ENCODE results near the gene TRAP1.
"Not testable (repeated sequence)": the region's sequence is repeated elsewhere in the genome, so short reads cannot be mapped to it uniquely, and the experiment has no call there.

Gene TRAP1

GRCh38 chr16:3645108-3645503 lies 72.2 kb downstream of the TRAP1 start:
- DNase-seq: no peak

GRCh38 chr16:3643095-3643730 lies 74.1 kb downstream of the TRAP1 start:
- no peak for DNase-seq

- DNase-seq: no peak
Observed at GRCh38 chr16:3642397-3643094, 74.8 kb downstream of the TRAP1 start.

GRCh38 chr16:3641801-3642396 lies 75.4 kb downstream of the TRAP1 start:
- no peak for DNase-seq

- DNase-seq: no peak
Observed at GRCh38 chr16:3640632-3641501, 76.5 kb downstream of the TRAP1 start.

DNA sequence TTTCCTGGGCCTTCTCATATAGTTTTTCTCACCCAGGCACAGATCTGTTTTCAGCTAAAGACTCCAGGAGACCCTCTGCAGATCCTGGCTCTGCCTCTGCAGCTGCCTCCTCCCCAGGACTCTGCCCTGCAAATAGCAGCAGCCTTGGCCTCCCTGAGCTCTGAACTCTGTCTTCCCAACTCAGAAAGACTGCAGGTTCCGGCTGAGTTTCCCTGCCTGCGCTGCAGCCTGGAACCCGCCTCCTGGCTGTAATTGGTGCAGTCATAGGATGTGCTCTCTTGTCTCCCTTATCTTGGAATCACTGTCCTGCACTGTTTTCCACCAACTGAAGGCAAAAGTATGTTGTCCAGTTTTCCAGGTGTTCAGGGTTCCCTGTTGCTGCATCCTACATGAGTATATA lies 77.1 kb downstream of the TRAP1 start:
- no peak for DNase-seq

- DNase-seq: no peak
Observed at GRCh38 chr16:3638916-3639644, 78.2 kb downstream of the TRAP1 start.

DNA sequence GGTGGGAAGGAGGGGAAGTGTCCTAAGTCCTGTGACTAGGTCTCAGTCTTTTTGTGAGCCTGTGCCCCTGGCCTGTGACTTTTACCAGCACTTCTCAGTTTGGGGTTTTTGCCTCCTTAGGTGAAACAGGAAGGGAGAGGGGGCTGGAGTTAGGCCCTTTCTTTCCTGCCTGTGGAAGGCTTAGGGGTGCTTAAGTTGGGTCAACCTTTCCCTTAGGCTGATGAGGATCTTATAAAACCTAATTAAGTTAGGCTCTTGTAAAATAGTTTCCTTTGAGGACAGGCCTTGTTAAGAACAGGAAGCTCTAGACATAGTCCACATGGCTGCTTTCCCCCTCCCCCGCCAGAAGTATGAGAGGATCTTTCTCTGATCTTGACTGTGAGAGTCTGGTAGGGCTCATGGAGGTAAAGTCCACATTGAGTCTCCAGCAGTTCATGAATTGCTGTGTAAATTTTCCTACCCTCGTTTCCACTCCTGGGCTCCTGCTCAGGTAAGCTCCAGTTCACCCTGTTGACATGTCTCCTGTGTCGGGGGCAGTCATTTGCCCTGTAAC lies 79.9 kb downstream of the TRAP1 start:
- DNase-seq: peak; percentile 29

GRCh38 chr16:3625911-3626732 lies 91.2 kb downstream of the TRAP1 start:
- DNase-seq: no peak

- no peak for DNase-seq
Observed at GRCh38 chr16:3625331-3625730, 92.0 kb downstream of the TRAP1 start.

- no peak for DNase-seq
Observed at GRCh38 chr16:3623642-3624041, 93.7 kb downstream of the TRAP1 start.

DNA sequence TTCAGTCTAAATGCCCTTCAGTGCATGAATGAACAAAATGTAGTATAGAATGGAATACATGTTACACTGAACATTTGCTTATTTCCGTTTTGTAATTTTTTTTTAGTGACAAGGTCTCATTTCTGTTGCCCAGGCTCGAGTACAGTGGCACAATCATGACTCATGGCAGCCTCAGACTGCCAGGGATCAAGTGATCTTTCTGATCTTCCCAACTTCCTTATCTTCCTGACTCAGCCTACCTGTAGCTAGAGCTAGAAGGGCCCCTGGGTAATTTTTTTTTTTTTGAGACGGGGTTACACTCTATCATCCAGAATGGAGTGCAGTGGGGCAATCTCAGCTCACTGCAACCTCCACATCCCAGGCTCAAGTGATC lies 98.6 kb downstream of the TRAP1 start:
- DNase-seq: no peak

GRCh38 chr16:3612510-3613466 lies 104.5 kb downstream of the TRAP1 start:
- DNase-seq: no peak

DNA sequence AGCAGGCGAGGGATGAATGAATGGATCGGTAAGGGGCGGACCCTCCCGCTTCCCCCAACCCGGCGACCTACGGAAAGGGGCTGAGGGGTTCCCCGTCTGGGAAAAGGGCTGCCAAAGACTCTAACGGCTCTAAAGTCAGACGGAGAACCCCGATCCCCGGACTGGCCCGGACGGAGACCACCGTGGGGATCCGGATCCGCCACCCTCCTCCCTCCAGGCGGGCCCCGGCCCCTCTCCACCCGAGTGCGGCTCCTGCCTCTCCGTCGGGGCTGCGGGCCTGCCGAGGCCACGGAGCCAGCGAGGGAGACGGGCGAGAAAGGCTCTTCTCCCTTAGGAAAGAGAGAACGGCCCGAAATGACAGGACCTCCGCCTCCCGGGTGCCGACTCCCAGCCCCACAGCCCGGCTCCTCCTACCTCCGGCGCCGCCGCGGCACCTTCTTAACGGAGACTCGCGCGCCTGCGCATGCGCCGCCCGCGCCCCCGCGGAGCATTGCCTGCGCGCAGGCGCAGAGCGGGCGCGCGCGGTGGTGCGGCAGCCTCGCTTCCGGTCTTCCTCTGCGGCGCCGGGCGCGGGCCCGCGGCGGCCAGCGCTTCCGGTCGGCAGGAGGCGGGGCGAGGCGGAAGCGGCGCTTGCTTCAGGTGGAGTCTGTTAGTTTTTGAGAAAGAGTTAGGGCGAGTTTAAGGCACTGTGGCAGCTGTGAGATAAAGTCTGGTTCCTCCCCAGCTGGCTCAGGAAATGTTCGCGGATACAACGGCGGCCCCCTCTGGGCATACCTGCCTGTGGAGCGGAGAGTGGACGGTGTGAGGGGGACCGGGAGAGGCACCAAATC lies 106.0 kb downstream of the TRAP1 start, which contains the start of gene SLX4:
Gene SLX4 (minus strand): TSS at position 461 of the 830 bp plus-strand sequence. CDS start 2,642 bp downstream, outside the sequence.
- peak; percentile 89 for DNase-seq

DNA sequence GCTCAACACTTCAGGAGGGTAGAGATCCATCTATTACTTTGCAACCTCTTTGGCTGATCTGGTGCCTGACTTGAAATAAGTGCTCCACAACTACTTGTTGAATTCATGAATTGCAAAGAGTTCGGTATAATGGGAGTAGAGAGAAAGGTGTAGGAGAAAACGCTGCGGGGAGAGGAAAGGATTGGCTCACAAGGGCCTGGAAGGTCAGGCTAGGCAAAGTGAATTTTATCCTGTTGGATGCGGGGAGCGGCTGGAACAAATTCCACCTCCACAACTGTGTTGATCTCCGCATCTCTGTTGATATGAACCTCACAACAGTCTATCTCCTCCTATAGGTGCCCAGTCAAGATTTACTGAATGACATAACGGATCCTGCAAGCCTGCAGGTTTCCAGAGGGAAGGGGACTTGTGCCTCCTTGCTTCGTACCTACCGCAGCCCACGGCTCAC lies 106.6 kb downstream of the TRAP1 start:
- DNase-seq: no peak

GRCh38 chr16:3609895-3610697 lies 107.2 kb downstream of the TRAP1 start:
- no peak for DNase-seq

DNA sequence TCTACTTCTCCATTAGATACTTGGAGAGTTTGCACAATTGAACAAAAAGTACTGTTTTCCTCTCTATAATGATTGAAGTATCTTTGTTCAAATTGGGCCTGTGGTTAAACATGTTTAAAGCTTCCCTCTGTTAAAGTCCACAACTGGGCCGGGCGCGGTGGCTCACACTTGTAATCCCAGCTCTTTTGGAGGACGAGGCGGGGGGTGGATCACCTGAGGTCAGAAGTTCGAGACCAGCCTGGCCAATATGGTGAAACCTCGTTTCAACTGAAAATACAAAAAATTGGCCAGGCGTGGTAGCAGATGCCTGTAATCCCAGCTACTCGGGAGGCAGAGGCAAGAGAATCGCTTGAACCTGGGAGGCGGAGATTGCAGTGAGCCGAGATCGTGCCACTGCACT lies 108.3 kb downstream of the TRAP1 start:
- not testable (repeated sequence) for DNase-seq

DNA sequence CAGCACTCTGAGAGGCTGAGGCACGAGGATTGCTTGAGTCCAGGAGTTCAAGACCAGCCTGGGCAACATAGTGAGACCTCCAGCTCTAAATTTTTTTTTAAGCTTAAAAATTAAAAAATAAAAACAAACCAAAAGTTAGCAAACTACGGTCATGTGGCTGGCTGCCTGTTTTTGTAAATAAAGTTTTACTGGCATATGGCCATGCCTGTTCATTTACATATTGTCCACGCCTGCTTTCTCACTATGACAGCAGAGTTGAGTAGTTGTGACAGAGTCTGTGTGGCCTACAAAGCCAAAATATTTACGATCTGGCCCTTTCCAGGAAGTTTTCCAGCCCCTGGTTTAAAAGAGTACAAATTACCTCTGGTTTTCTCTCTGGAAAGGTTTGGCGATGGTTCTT lies 109.3 kb downstream of the TRAP1 start:
- DNase-seq: no peak
